Ascending aorta (tissue), 2 donors: ENCODE results near the gene ARHGAP20. TPM values are rescaled to one million over a fixed set of nuclear protein-coding genes. Genes with fewer than 3 reads are reported as not detected.

ENCODE experiments used
- DNase-seq, 2 donors: peaks; one replicate each; pipeline ENCODE4 v3.0.0-alpha.2; 2019; ENCODE audit warnings: low spot score in 2 of 2
- H3K27ac ChIP-seq, 2 donors: fragments of 200-600 bp; sonication (generic); one replicate each; pipeline ENCODE4 v1.5.1; 2016 to 2017; ENCODE audit warnings: mild to moderate bottlenecking in 1 of 2
- H3K27me3 ChIP-seq: fragments of 200-600 bp; sonication (generic); one replicate; pipeline ENCODE4 v1.5.1; 2017
- H3K36me3 ChIP-seq, 2 donors: fragments of 200-600 bp; sonication (generic); one replicate each; pipeline ENCODE4 v1.5.1; 2016
- H3K4me1 ChIP-seq, 2 donors: fragments of 200-600 bp; sonication (generic); one replicate each; pipeline ENCODE4 v1.5.1; 2016 to 2017; ENCODE audit warnings: mild to moderate bottlenecking in 1 of 2
- H3K4me3 ChIP-seq, 2 donors: fragments of 200-600 bp; sonication (generic); one replicate each; pipeline ENCODE4 v1.5.1; 2016 to 2017; ENCODE audit warnings: mild to moderate bottlenecking in 1 of 2
- H3K9me3 ChIP-seq, 2 donors: fragments of 200-600 bp; sonication (generic); one replicate each; pipeline ENCODE4 v1.5.1; 2016
- CTCF ChIP-seq, 3 experiments: fragments of 200-600 bp in 2 of 3; fragments of 450-650 bp in 1 of 3; sonication (generic) in 2 of 3; IDR thresholded peaks; one replicate each; pipeline ENCODE4 v1.5.1; 2016 to 2019; ENCODE audit warnings: antibody characterized with exemption in 3 of 3, mild to moderate bottlenecking in 1 of 3, moderate library complexity in 1 of 3
- intact Hi-C: fragments of 100-400 bp; cut with DNase I; formaldehyde crosslinking; loops from one replicate; pipeline ENCODE4 v1.15.1; 2023
- total RNA-seq: library from RNA; depleted of rRNA; stranded (reverse); fragments of >200 nt; gene quantifications from one replicate; pipeline ENCODE4 v1.1.0, GENCODE V29; 2016

ARHGAP20 gene
- total RNA-seq, 1 donor from 2014 or later = 4.9 TPM

GRCh38 chr11:110606415-110606814 lies 105.8 kb downstream of the ARHGAP20 start:
- Histone ChIP-seq H3K27me3 (no peaks in the 10 kb centered on the region), H3K4me3 (no peak overlapping the region), H3K4me1 (no peaks in the 10 kb centered on the region), H3K27ac (no peak overlapping the region), H3K9me3 (no peaks in the 10 kb centered on the region), H3K36me3 (no peaks in the 10 kb centered on the region)
- intact Hi-C loops = no loop called here
- TF ChIP-seq CTCF (IDR thresholded peaks at IDR 0.05) = no peak
- no peak for DNase-seq

GRCh38 chr11:110601936-110602335 lies 110.3 kb downstream of the ARHGAP20 start:
- Histone ChIP-seq H3K27ac (no peak overlapping the region), H3K27me3 (no peaks in the 10 kb centered on the region), H3K4me1 (no peaks in the 10 kb centered on the region), H3K9me3 (no peaks in the 10 kb centered on the region), H3K4me3 (no peak overlapping the region), H3K36me3 (no peaks in the 10 kb centered on the region)
- intact Hi-C loops = no loop called here
- DNase-seq = no peak
- TF ChIP-seq CTCF (IDR thresholded peaks at IDR 0.05) = no peak

GRCh38 chr11:110600322-110600721 lies 111.9 kb downstream of the ARHGAP20 start:
- Histone ChIP-seq H3K4me3 (no peak overlapping the region), H3K27ac (no peak overlapping the region), H3K27me3 (no peaks in the 10 kb centered on the region), H3K36me3 (no peaks in the 10 kb centered on the region), H3K9me3 (no peaks in the 10 kb centered on the region), H3K4me1 (no peaks in the 10 kb centered on the region)
- no peak for DNase-seq
- intact Hi-C loops = no loop called here
- TF ChIP-seq CTCF (IDR thresholded peaks at IDR 0.05) = no peak

- no peak overlapping the region for H3K27ac ChIP-seq
- no peaks in the 10 kb centered on the region for H3K36me3 ChIP-seq
- intact Hi-C loops = no loop called here
- TF ChIP-seq CTCF (IDR thresholded peaks at IDR 0.05) = no peak
- H3K4me1 ChIP-seq = no peaks in the 10 kb centered on the region
- no peaks in the 10 kb centered on the region for H3K9me3 ChIP-seq
- no peaks in the 10 kb centered on the region for H3K27me3 ChIP-seq
- H3K4me3 ChIP-seq = no peak overlapping the region
- DNase-seq = no peak
Observed at GRCh38 chr11:110599207-110599606, 113.0 kb downstream of the ARHGAP20 start.

- intact Hi-C loops = no loop called here
- Histone ChIP-seq H3K36me3 (no peaks in the 10 kb centered on the region), H3K4me1 (no peaks in the 10 kb centered on the region), H3K4me3 (no peak overlapping the region), H3K27me3 (no peaks in the 10 kb centered on the region), H3K27ac (no peak overlapping the region), H3K9me3 (no peaks in the 10 kb centered on the region)
- TF ChIP-seq CTCF (IDR thresholded peaks at IDR 0.05) = no peak
- no peak for DNase-seq
Observed at GRCh38 chr11:110598725-110599124, 113.5 kb downstream of the ARHGAP20 start.

- intact Hi-C loops = no loop called here
- Histone ChIP-seq H3K4me3 (no peak overlapping the region), H3K27ac (no peak overlapping the region), H3K36me3 (peaks cover 4 to 6% of the 10 kb centered on the region in 2 donors), H3K27me3 (no peaks in the 10 kb centered on the region), H3K9me3 (no peaks in the 10 kb centered on the region), H3K4me1 (no peaks in the 10 kb centered on the region)
- DNase-seq = no peak
- TF ChIP-seq CTCF (IDR thresholded peaks at IDR 0.05) = no peak
Observed at GRCh38 chr11:110587972-110588371, 124.3 kb downstream of the ARHGAP20 start.
